ENCODE results near the gene CYP46A1.
"Not testable (repeated sequence)": the region's sequence is repeated elsewhere in the genome, so short reads cannot be mapped to it uniquely, and the experiment has no call there.

Gene CYP46A1

GRCh38 chr14:99683619-99684409 lies at the start of gene CYP46A1:
CYP46A1 (plus strand) TSS chr14:99684298; CDS start chr14:99684418, 120 bp downstream.
- peak within 1 kb of the TSS; percentile 75 for H3K4me3 ChIP-seq (ENCODE audit: low read depth, low read length)
- DNase-seq (ENCODE audit: low read depth) = peak; percentile 95
- no peak for TF ChIP-seq CTCF (IDR thresholded peaks at IDR 0.05; ENCODE audit: low read depth, low read length, missing control alignments)

GRCh38 chr14:99634443-99634842 lies 49.7 kb upstream of the CYP46A1 start:
- H3K4me3 ChIP-seq (ENCODE audit: low read depth, low read length) = no peak overlapping the region
- no peak for TF ChIP-seq CTCF (IDR thresholded peaks at IDR 0.05; ENCODE audit: low read depth, low read length, missing control alignments)
- no peak for DNase-seq (ENCODE audit: low read depth)

GRCh38 chr14:99635116-99635515 lies 49.0 kb upstream of the CYP46A1 start:
- no peak for TF ChIP-seq CTCF (IDR thresholded peaks at IDR 0.05; ENCODE audit: low read depth, low read length, missing control alignments)
- DNase-seq (ENCODE audit: low read depth) = no peak
- no peak overlapping the region for H3K4me3 ChIP-seq (ENCODE audit: low read depth, low read length)

- no peak for TF ChIP-seq CTCF (IDR thresholded peaks at IDR 0.05; ENCODE audit: low read depth, low read length, missing control alignments)
- no peak for DNase-seq (ENCODE audit: low read depth)
- no peak overlapping the region for H3K4me3 ChIP-seq (ENCODE audit: low read depth, low read length)
Observed at GRCh38 chr14:99636487-99636886, 47.6 kb upstream of the CYP46A1 start.

- no peak for DNase-seq (ENCODE audit: low read depth)
- no peak for TF ChIP-seq CTCF (IDR thresholded peaks at IDR 0.05; ENCODE audit: low read depth, low read length, missing control alignments)
- no peak overlapping the region for H3K4me3 ChIP-seq (ENCODE audit: low read depth, low read length)
Observed at GRCh38 chr14:99637624-99638023, 46.5 kb upstream of the CYP46A1 start.

GRCh38 chr14:99642771-99643170 lies 41.3 kb upstream of the CYP46A1 start:
- not testable (repeated sequence) for DNase-seq (ENCODE audit: low read depth); H3K4me3 ChIP-seq (ENCODE audit: low read depth, low read length)

GRCh38 chr14:99643343-99643742 lies 40.8 kb upstream of the CYP46A1 start:
- no peak for TF ChIP-seq CTCF (IDR thresholded peaks at IDR 0.05; ENCODE audit: low read depth, low read length, missing control alignments)

More at GRCh38 chr14:99643343-99643742, 40.8 kb upstream of the CYP46A1 start:
- no peak for DNase-seq (ENCODE audit: low read depth)
- H3K4me3 ChIP-seq (ENCODE audit: low read depth, low read length) = no peak overlapping the region

All from GM12864 (cell line).